Measurements from ENCODE around the gene CDC42BPA. TPM values are rescaled to one million over a fixed set of nuclear protein-coding genes. Genes with fewer than 3 reads are reported as not detected.

CDC42BPA gene
- total and polyA plus RNA-seq, 2 donors (not counting 3 experiments of a cell fraction or from before 2014, with no cell fraction given): 26.1 to 92.6 TPM

- intact Hi-C loops (cut with micrococcal nuclease): loop anchor here (5.0 kb wide), 2 partner anchors 351 to 454 kb away; no protein-coding TSS in a partner anchor
- ChIA-PET POLR2A (no interaction called here), CTCF (no interaction called here)
- Histone ChIP-seq H3K27me3 (ENCODE audit: control insufficient read depth in 2 of 2, insufficient read depth in 2 of 2, low read length in 2 of 2) (no peaks in the 10 kb centered on the region), H3K79me2 (ENCODE audit: control insufficient read depth, insufficient read depth, low read length) (no peaks in the 10 kb centered on the region), H3K4me2 (ENCODE audit: insufficient read depth, low read length) (no peak overlapping the region), H3K36me3 (ENCODE audit: control insufficient read depth in 2 of 2, extremely low read depth in 1 of 2, insufficient read depth in 2 of 2, low read length in 2 of 2) (peaks cover 3 to 11% of the 10 kb centered on the region in 2 experiments), H3K9ac (replicated peaks; ENCODE audit: extremely low read depth, insufficient read depth, low read length) (no peak overlapping the region), H3K9me1 (replicated peaks; ENCODE audit: control insufficient read depth, extremely low read depth, insufficient read depth, low read length) (no peaks in the 10 kb centered on the region), H3K4me3 (replicated peaks in 1 of 3; ENCODE audit: insufficient read depth in 1 of 3, low read depth in 1 of 3, low read length in 3 of 3) (no peak overlapping the region), H2AFZ (ENCODE audit: low read depth, low read length) (no peak overlapping the region), H3K4me1 (ENCODE audit: control insufficient read depth, extremely low read depth, insufficient read depth, low read length) (no peaks in the 10 kb centered on the region), H4K20me1 (replicated peaks; ENCODE audit: control insufficient read depth, extremely low read depth, insufficient read depth, low read length) (no peaks in the 10 kb centered on the region), H3K27ac (ENCODE audit: insufficient read depth, low read depth, low read length) (no peak overlapping the region), H3K9me3 (replicated peaks; ENCODE audit: control insufficient read depth, insufficient read depth, low read length) (no peaks in the 10 kb centered on the region)
- DNase-seq (ENCODE audit: low read depth, low spot score): no peak
- no TSS peak for BruUV-seq (replicated peaks)
- no peak for TF ChIP-seq GATA2 (IDR thresholded peaks at IDR 0.05; ENCODE audit: insufficient read depth, insufficient read length, low read depth, low read length)
- TF ChIP-seq FOS (IDR thresholded peaks at IDR 0.05; ENCODE audit: borderline replicate concordance, insufficient read depth, low read length): no peak
- TF ChIP-seq EZH2 (IDR thresholded peaks at IDR 0.05; ENCODE audit: borderline replicate concordance, low read depth, low read length, severe bottlenecking): no peak
- TF ChIP-seq MAX (IDR thresholded peaks at IDR 0.05; ENCODE audit: insufficient read depth, insufficient read length): no peak
- no peak for TF ChIP-seq MYC (IDR thresholded peaks at IDR 0.05; ENCODE audit: low read depth, low read length)
- no peak for TF ChIP-seq CTCF (IDR thresholded peaks at IDR 0.05; ENCODE audit: extremely low read depth in 1 of 2, insufficient read depth in 1 of 2, low read depth in 1 of 2, low read length in 2 of 2)
- TF ChIP-seq POLR2A (IDR thresholded peaks at IDR 0.05; ENCODE audit: low read depth, low read length): no peak
- no peak for TF ChIP-seq JUN (IDR thresholded peaks at IDR 0.05; ENCODE audit: borderline replicate concordance, insufficient read depth, insufficient read length, low read depth)
- no peak for TF ChIP-seq POLR2AphosphoS5 (IDR thresholded peaks at IDR 0.05; ENCODE audit: insufficient read depth, low read depth, low read length)
- no peak for FAIRE-seq
- dilution Hi-C loops (cut with MboI; ENCODE audit: extremely low pct_ligation_motif_present, low sequenced_read_pairs): no loop called here
Observed at GRCh38 chr1:226983247-226983991, 334.9 kb downstream of the CDC42BPA start.

Data from endothelial cell of umbilical vein (primary cell).